Psoas muscle (tissue), 8 donors: Measurements from ENCODE around the gene CCT6B. TPM values are rescaled to one million over a fixed set of nuclear protein-coding genes. Genes with fewer than 3 reads are reported as not detected.

ENCODE experiments used
- ATAC-seq, 4 donors: fragments of 200-7000 bp; cut with Tn5 transposase; one replicate each; pipeline ENCODE4 v1.9.1; 2020; ENCODE audit warnings: moderate library complexity in 3 of 4, mild to moderate bottlenecking in 2 of 4
- DNase-seq, 2 donors: peaks; one replicate each; pipeline ENCODE4 v3.0.0-alpha.2; 2020
- H3K27ac ChIP-seq: fragments of 200-600 bp; one replicate; pipeline ENCODE4 v1.8.0; 2022
- H3K27me3 ChIP-seq, 3 donors: fragments of 200-600 bp in 1 of 3; one replicate each; pipeline versions ENCODE4 v1.6.1 to v1.8.0; 2013 to 2022; ENCODE audit warnings: low read length in 2 of 3, mild to moderate bottlenecking in 2 of 3, moderate library complexity in 1 of 3; ENCODE audit not compliant: insufficient read depth in 3 of 3
- H3K36me3 ChIP-seq, 2 donors: fragments of 200-600 bp in 1 of 2; one replicate each; pipeline versions ENCODE4 v1.6.1 to v1.8.0; 2013 to 2022; ENCODE audit warnings: low read depth in 1 of 2, mild to moderate bottlenecking in 1 of 2, moderate library complexity in 1 of 2; ENCODE audit not compliant: insufficient read depth in 1 of 2
- H3K4me1 ChIP-seq: fragments of 200-600 bp; one replicate; pipeline ENCODE4 v1.8.0; 2022
- H3K4me3 ChIP-seq: fragments of 200-600 bp; one replicate; pipeline ENCODE4 v1.8.0; 2022; ENCODE audit warnings: mild to moderate bottlenecking
- H3K9me3 ChIP-seq: fragments of 200-600 bp; one replicate; pipeline ENCODE4 v1.8.0; 2022
- WGBS, 3 donors: extraction: QIAGEN DNeasy Blood & Tissue Kit; methylation state at CpG; one replicate each; pipeline versions ENCODE4 v1.1.6 to v1.1.7; 2013; 5-methylcytosine and 5-hydroxymethylcytosine counted together
- intact Hi-C, 2 donors: fragments of 100-400 bp; cut with DNase I; formaldehyde crosslinking; loops; one replicate each; pipeline versions ENCODE4 v1.11.0 to v1.14.2; 2022
- polyA plus RNA-seq, 3 donors: library from polyadenylated mRNA; stranded (reverse); fragments of 200-250 nt; gene quantifications; one replicate each; pipeline ENCODE4 v1.2.3, GENCODE V29; 2013
- total RNA-seq, 4 donors: library from RNA; stranded (reverse); fragmentation: NEBNext Ultra II Directional in 2 of 4; extraction: Animal tissue kit (Norgen Biotek cat#: 25700) in 2 of 4; gene quantifications; one replicate each; pipeline versions ENCODE4 v1.2.1 to v1.2.4, GENCODE V29; 2021 to 2023
- TF ChIP-seq, protein P1 (sequence below): fragments of 200-600 bp; IDR thresholded peaks from one replicate; pipeline ENCODE4 v1.8.0; 2022; ENCODE audit warnings: antibody characterized with exemption
- donor health status: healthy with polysubstance abuse.
- donor health status: DM: no; HTN: no; CAD: no; lungs with moderate emphysema.
- donor health status: Bipolar disorder and iron deficiency.
- donor health status: healthy.
- donor health status: DM: yes; HTN: yes; CAD: no.
- donor health status: DM: no; HTN: no; CAD: no.
- donor health status: DM: no; HTN: no; CAD: no.
- donor health status: DM: yes; HTN: yes; CAD: no.

The CCT6B gene
- total and polyA plus RNA-seq, 7 donors: 0.74 to 5.2 (median 2.4) TPM

DNA sequence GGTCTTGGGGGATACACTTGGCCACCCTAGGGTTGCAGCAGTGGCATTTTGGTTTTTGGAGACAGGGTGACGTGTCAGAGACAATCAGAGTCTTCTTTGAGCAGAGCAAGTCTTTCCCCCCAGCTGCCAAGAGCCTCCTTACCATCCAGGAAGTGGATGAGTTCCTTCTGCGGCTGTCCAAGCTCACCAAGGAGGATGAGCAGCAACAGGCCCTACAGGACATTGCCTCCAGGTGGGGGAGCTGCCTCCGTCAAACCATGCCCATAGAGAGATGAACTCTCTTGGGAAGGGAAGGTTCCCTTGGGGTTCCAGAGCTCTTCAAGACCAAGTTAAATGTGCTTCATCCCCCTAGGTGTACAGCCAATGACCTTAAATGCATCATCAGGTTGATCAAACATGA, 30.3 kb upstream of the CCT6B start:
- DNase-seq (no peak), ATAC-seq (no peak)
- H3K27ac ChIP-seq: no peak overlapping the region
- no peaks in the 10 kb centered on the region for H3K9me3 ChIP-seq
- H3K4me1 ChIP-seq: no peaks in the 10 kb centered on the region
- no peak overlapping the region for H3K4me3 ChIP-seq
- no peaks in the 10 kb centered on the region for H3K27me3 ChIP-seq
- intact Hi-C loops: no loop called here
- 77 to 98% (median 91%) methylated on average over 3 of the region's 3 CpGs for WGBS, 3 donors
- peaks cover 19 to 99% of the 10 kb centered on the region in 2 donors for H3K36me3 ChIP-seq
- TF ChIP-seq, protein P1, sequence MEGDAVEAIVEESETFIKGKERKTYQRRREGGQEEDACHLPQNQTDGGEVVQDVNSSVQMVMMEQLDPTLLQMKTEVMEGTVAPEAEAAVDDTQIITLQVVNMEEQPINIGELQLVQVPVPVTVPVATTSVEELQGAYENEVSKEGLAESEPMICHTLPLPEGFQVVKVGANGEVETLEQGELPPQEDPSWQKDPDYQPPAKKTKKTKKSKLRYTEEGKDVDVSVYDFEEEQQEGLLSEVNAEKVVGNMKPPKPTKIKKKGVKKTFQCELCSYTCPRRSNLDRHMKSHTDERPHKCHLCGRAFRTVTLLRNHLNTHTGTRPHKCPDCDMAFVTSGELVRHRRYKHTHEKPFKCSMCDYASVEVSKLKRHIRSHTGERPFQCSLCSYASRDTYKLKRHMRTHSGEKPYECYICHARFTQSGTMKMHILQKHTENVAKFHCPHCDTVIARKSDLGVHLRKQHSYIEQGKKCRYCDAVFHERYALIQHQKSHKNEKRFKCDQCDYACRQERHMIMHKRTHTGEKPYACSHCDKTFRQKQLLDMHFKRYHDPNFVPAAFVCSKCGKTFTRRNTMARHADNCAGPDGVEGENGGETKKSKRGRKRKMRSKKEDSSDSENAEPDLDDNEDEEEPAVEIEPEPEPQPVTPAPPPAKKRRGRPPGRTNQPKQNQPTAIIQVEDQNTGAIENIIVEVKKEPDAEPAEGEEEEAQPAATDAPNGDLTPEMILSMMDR: no peak

- Histone ChIP-seq H3K27me3 (no peaks in the 10 kb centered on the region), H3K9me3 (no peaks in the 10 kb centered on the region), H3K36me3 (peaks cover 19 to 99% of the 10 kb centered on the region in 2 donors), H3K4me1 (no peaks in the 10 kb centered on the region), H3K4me3 (no peak overlapping the region), H3K27ac (no peak overlapping the region)
- intact Hi-C loops: no loop called here
- 54 to 63% (median 61%) methylated on average over 6 of the region's 6 CpGs for WGBS, 3 donors
- TF ChIP-seq, protein P1: no peak
- no peak for ATAC-seq
- no peak for DNase-seq
Observed at GRCh38 chr17:34990921-34991365, 29.7 kb upstream of the CCT6B start.

DNA sequence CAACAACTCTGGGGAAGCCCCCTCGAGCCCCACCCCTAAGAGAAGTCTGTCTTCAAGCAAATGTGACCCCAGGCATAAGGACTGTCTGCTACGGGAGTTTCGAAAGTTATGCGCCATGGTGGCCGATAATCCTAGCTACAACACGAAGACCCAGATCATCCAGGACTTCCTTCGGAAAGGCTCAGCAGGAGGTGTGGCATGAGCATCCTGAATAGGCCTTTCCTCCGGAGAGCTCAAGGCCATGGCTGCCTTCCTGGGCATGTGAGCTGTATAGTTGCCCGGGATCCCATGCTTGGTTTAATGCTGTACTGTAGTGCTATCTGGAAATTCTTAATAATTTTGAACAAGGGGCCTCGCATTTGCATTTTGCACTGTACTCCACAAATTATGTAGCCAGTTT, 28.2 kb upstream of the CCT6B start:
- peaks cover 14 to 89% of the 10 kb centered on the region in 2 donors for H3K36me3 ChIP-seq
- ATAC-seq: no peak

DNA sequence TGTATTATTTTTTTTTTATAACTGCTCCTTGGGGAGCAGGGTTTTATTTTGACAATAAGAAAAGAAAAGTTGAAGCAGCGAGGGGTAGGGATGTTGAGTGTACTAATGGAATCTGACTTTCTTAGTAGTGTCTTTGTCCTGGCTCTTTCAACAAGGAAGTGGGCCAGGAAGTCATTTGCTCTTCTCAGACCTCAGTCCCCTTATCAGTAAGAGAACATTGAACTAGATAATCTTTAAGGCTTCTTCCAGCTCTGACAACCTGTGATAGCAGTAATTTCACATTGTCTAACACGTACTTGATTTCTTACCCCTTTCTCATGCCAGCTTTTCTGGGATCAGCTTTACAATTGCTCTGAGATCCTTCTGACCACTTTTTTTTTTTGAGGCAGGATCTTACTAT, 27.4 kb upstream of the CCT6B start:
- Histone ChIP-seq H3K4me3 (no peak overlapping the region), H3K27me3 (no peaks in the 10 kb centered on the region), H3K9me3 (no peaks in the 10 kb centered on the region), H3K4me1 (peaks cover 9% of the 10 kb centered on the region), H3K27ac (no peak overlapping the region), H3K36me3 (peaks cover 10 to 86% of the 10 kb centered on the region in 2 donors)
- intact Hi-C loops: no loop called here
- TF ChIP-seq, protein P1: no peak
- 89 to 100% (median 95%) methylated on average over 2 of the region's 2 CpGs for WGBS, 3 donors
- DNase-seq: no peak
- no peak for ATAC-seq

More for the DNA sequence above, 28.2 kb upstream of the CCT6B start:
- H3K27me3 ChIP-seq: no peaks in the 10 kb centered on the region
- H3K4me1 ChIP-seq: peaks cover 1% of the 10 kb centered on the region
- intact Hi-C loops: no loop called here
- TF ChIP-seq, protein P1: no peak
- no peak overlapping the region for H3K27ac ChIP-seq
- H3K4me3 ChIP-seq: no peak overlapping the region
- WGBS, 3 donors: 88 to 92% (median 88%) methylated on average over 10 of the region's 10 CpGs
- no peaks in the 10 kb centered on the region for H3K9me3 ChIP-seq
- DNase-seq: no peak

DNA sequence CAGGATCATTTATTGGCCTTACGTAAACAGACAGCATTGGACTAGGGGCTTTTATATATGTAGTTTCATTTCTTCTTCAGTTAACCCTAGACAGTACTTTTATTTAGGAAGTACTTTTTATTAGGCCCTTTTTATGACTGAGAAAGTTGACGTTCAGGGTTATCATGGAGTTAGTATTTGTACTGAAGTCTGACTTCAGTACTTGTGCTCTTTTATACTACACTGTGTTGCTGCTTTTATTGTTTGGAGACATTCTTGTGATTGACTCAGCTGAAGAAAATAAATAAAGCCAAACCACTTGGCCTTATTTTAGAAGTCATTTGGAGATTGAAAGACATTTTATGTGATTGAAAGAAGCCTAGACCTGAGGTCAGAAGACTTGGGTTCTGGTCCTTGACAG, 26.0 kb upstream of the CCT6B start:
- Histone ChIP-seq H3K4me1 (peaks cover 10% of the 10 kb centered on the region), H3K27me3 (no peaks in the 10 kb centered on the region), H3K4me3 (no peak overlapping the region), H3K9me3 (no peaks in the 10 kb centered on the region), H3K27ac (no peak overlapping the region), H3K36me3 (peaks cover 9 to 76% of the 10 kb centered on the region in 2 donors)
- DNase-seq (no peak), ATAC-seq (no peak)
- 88 to 91% (median 90%) methylated on average over 2 of the region's 2 CpGs for WGBS, 3 donors
- TF ChIP-seq, protein P1: no peak
- intact Hi-C loops: no loop called here
